ENCODE results near the gene NOA1. TPM values are rescaled to one million over a fixed set of nuclear protein-coding genes. Genes with fewer than 3 reads are reported as not detected.
"Not testable (repeated sequence)": the region's sequence is repeated elsewhere in the genome, so short reads cannot be mapped to it uniquely, and the experiment has no call there.

NOA1 gene
- polyA plus RNA-seq, 1 donor from 2014 or later = 17.1 TPM

- Histone ChIP-seq H3K27ac (ENCODE audit: low read length) (no peak overlapping the region), H3K79me2 (replicated peaks; ENCODE audit: insufficient read depth, low read length) (no peaks in the 10 kb centered on the region)
- no peak for TF ChIP-seq TAF1 (IDR thresholded peaks at IDR 0.05; ENCODE audit: low read depth)
Measured at GRCh38 chr4:56940403-56940802, 37.0 kb downstream of the NOA1 start.

DNA sequence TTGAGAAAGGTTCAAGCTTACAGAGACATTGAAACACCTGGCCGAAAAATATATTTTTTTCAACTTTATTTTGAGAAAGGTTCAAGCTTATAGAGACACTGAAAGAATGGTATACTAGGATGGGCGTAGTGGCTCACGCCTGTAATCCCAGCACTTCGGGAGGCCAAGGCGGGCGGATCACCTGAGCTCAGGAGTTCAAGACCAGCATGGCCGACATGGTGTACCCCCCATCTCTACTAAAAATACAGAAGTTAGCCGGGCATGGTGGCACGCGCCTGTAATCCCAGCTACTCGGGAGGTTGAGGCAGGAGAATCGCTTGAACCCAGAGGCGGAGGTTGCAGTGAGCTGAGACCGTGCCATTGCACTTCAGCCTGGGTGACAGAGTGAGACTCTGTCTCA lies 37.6 kb downstream of the NOA1 start:
- H2AFZ ChIP-seq (ENCODE audit: low read depth, low read length); H4K20me1 ChIP-seq (ENCODE audit: insufficient read depth); H3K4me2 ChIP-seq (ENCODE audit: low read length); H3K9me2 ChIP-seq (ENCODE audit: insufficient read depth, low read length); H3K79me2 ChIP-seq (replicated peaks; ENCODE audit: insufficient read depth, low read length); H3K27ac ChIP-seq (ENCODE audit: low read length); H3K9me3 ChIP-seq (ENCODE audit: low read length); H3K9ac ChIP-seq (ENCODE audit: low read length); H3K4me3 ChIP-seq (ENCODE audit: low read length); H3K36me3 ChIP-seq (ENCODE audit: insufficient read depth, low read length); H3K27me3 ChIP-seq (ENCODE audit: insufficient read depth, low read depth, low read length); H3F3A ChIP-seq (ENCODE audit: insufficient read depth, low read length, poor library complexity, severe bottlenecking): not testable (repeated sequence)

More at GRCh38 chr4:56940403-56940802, 37.0 kb downstream of the NOA1 start:
- Histone ChIP-seq H3K36me3 (ENCODE audit: insufficient read depth, low read length) (no peaks in the 10 kb centered on the region), H3F3A (ENCODE audit: insufficient read depth, low read length, poor library complexity, severe bottlenecking) (no peaks in the 10 kb centered on the region), H4K20me1 (ENCODE audit: insufficient read depth) (no peaks in the 10 kb centered on the region), H3K4me2 (ENCODE audit: low read length) (no peak overlapping the region), H3K27me3 (ENCODE audit: insufficient read depth, low read depth, low read length) (no peaks in the 10 kb centered on the region), H3K9ac (ENCODE audit: low read length) (no peak overlapping the region), H3K9me2 (ENCODE audit: insufficient read depth, low read length) (no peaks in the 10 kb centered on the region), H3K4me3 (ENCODE audit: low read length) (no peak overlapping the region), H2AFZ (ENCODE audit: low read depth, low read length) (no peak overlapping the region), H3K9me3 (ENCODE audit: low read length) (no peaks in the 10 kb centered on the region)

- Histone ChIP-seq H2AFZ (ENCODE audit: low read depth, low read length) (no peak overlapping the region), H3K9me3 (ENCODE audit: low read length) (no peaks in the 10 kb centered on the region), H4K20me1 (ENCODE audit: insufficient read depth) (no peaks in the 10 kb centered on the region), H3K79me2 (replicated peaks; ENCODE audit: insufficient read depth, low read length) (no peaks in the 10 kb centered on the region), H3K36me3 (ENCODE audit: insufficient read depth, low read length) (no peaks in the 10 kb centered on the region), H3K9me2 (ENCODE audit: insufficient read depth, low read length) (no peaks in the 10 kb centered on the region), H3K27me3 (ENCODE audit: insufficient read depth, low read depth, low read length) (no peaks in the 10 kb centered on the region), H3K9ac (ENCODE audit: low read length) (no peak overlapping the region), H3K4me3 (ENCODE audit: low read length) (no peak overlapping the region), H3K27ac (ENCODE audit: low read length) (no peak overlapping the region), H3F3A (ENCODE audit: insufficient read depth, low read length, poor library complexity, severe bottlenecking) (no peaks in the 10 kb centered on the region), H3K4me2 (ENCODE audit: low read length) (no peak overlapping the region)
- no peak for TF ChIP-seq SMC3 (conservative IDR thresholded peaks at IDR 0.05; ENCODE audit: poor library complexity)
- TF ChIP-seq POLR2AphosphoS5 (IDR thresholded peaks at IDR 0.05) = no peak
- TF ChIP-seq REST (IDR thresholded peaks at IDR 0.05; ENCODE audit: borderline replicate concordance) = no peak
- TF ChIP-seq, protein P1, sequence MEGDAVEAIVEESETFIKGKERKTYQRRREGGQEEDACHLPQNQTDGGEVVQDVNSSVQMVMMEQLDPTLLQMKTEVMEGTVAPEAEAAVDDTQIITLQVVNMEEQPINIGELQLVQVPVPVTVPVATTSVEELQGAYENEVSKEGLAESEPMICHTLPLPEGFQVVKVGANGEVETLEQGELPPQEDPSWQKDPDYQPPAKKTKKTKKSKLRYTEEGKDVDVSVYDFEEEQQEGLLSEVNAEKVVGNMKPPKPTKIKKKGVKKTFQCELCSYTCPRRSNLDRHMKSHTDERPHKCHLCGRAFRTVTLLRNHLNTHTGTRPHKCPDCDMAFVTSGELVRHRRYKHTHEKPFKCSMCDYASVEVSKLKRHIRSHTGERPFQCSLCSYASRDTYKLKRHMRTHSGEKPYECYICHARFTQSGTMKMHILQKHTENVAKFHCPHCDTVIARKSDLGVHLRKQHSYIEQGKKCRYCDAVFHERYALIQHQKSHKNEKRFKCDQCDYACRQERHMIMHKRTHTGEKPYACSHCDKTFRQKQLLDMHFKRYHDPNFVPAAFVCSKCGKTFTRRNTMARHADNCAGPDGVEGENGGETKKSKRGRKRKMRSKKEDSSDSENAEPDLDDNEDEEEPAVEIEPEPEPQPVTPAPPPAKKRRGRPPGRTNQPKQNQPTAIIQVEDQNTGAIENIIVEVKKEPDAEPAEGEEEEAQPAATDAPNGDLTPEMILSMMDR (IDR thresholded peaks at IDR 0.05; ENCODE audit: poor library complexity, severe bottlenecking) = no peak
- TF ChIP-seq RAD21 (conservative IDR thresholded peaks at IDR 0.05) = no peak
- no peak for TF ChIP-seq EZH2 (IDR thresholded peaks at IDR 0.05; ENCODE audit: borderline replicate concordance, insufficient read depth, low read length, poor library complexity, severe bottlenecking)
- TF ChIP-seq EP300 (conservative IDR thresholded peaks at IDR 0.05; ENCODE audit: poor library complexity, severe bottlenecking) = no peak
- no peak for TF ChIP-seq MXI1 (conservative IDR thresholded peaks at IDR 0.05; ENCODE audit: poor library complexity, severe bottlenecking)
- TF ChIP-seq TAF1 (IDR thresholded peaks at IDR 0.05; ENCODE audit: low read depth) = no peak
Measured at GRCh38 chr4:56937262-56937661, 40.1 kb downstream of the NOA1 start.
